Left ventricle myocardium superior (tissue), 1 donor: ENCODE data around the gene DENND6A. TPM values are rescaled to one million over a fixed set of nuclear protein-coding genes. Genes with fewer than 3 reads are reported as not detected.

Experiments
- ATAC-seq: fragments of 200-7000 bp; cut with Tn5 transposase; one replicate; pipeline ENCODE4 v1.9.1; 2020; ENCODE audit warnings: mild to moderate bottlenecking, moderate library complexity
- DNase-seq: peaks from one replicate; pipeline ENCODE4 v3.0.0-alpha.2; 2020
- intact Hi-C: fragments of 100-400 bp; cut with micrococcal nuclease; formaldehyde crosslinking; loops from one replicate; pipeline ENCODE4 v1.11.0; 2022
- total RNA-seq: library from RNA; stranded (reverse); fragmentation: NEBNext Ultra II Directional; extraction: Animal tissue kit (Norgen Biotek cat#: 25700); gene quantifications from one replicate; pipeline ENCODE4 v1.2.1, GENCODE V29; 2021
- donor health status: DM: no; HTN: yes; CAD: no; lungs with severe emphysema.

DENND6A gene
- total RNA-seq, 1 donor from 2014 or later, result 18.5 TPM

DNA sequence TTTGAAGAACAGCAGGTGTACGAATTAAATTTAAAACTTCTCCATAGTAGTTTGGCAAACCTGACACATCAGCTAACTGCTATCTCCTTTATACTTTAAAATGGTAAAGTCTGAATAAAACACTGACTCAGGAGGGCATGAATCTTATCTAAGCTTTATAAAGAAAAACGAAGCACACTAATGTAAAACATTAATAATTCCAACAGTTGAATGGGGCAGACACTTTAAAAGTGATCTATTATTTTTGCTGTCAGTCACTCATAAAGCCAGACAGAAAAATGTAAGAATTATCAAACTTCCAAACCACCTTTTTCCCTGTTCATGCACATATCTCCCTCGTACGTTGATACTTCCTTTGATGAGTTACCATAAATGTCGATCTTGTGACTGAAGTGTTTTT, 98.3 kb downstream of the DENND6A start:
- intact Hi-C loops, result no loop called here
- no peak for ATAC-seq
- no peak for DNase-seq

DNA sequence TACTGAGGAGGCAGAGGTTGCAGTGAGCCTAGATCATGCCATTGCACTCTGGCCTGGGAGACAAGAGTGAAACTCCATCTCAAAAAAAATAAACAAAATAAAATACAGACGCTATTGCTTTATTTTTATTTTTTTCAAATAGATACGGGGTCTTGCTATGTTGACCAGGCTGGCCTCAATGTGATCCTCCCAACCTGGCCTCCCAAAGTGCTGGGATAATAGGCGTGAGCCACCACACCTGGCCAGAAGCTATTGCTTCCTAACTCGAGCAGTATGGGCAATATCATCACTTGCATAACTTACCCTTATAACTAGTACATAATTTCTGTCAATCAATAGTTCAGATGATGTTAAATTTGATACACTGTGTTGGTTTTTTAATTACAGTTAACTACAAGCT, 98.7 kb downstream of the DENND6A start:
- ATAC-seq (no peak), DNase-seq (no peak)
- intact Hi-C loops, result no loop called here

DNA sequence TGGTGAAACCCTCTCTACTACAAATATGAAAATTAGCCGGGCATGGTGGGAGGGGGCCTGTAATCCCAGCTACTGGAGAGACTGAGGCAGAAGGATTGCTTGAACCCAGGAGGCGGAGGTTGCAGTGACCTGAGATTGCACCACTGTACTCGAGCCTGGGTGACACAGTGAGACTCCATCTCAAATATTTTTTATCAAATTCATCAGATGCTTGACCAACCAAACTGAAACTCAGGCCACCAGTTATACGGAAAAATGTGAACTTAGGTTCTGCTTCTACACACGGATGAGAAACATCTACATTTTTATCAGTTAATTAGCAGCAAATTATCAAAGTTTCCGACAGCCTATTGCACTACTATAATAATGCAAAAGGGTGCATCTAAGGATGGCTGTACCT, 100.6 kb downstream of the DENND6A start:
- ATAC-seq (no peak), DNase-seq (no peak)
- intact Hi-C loops, result no loop called here

DNA sequence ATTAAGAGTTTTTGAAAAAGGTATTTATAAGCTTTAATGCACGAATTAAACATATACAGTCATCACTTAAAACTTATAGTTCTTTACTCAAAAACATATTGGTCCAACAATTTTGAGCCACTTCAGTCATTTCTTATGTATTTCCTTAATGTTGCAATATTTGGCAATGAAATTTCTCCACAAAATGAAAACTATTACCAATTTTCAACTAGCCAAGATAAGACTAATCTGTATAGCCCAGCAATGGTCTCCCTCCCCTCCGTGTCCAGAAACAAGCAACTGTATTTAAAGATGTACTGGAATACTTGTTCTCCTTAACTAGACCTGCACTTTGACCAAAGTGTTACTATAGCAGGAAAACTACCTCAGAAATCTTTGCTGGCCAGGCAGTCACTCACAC, 105.0 kb downstream of the DENND6A start:
- no peak for ATAC-seq
- no peak for DNase-seq
- intact Hi-C loops, result no loop called here

DNA sequence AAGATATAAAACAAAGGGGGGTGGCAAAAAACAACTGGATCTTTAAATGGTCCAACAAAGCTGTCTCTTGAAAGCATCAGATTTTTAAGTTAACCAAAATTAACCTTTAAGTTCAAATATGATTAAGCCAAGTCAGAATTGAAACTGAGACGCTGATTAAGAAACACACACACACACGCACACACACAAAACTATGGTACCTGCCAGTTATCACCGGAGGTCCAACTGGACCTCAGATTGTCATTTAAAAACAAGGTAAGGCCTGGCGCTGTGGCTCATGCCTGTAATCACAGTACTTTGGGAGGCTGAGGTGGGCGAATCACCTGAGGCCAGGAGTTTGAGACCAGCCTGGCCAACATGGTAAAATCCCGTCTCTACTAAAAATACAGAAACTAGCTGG, 106.1 kb downstream of the DENND6A start:
- intact Hi-C loops, result no loop called here
- no peak for ATAC-seq
- DNase-seq, result no peak

DNA sequence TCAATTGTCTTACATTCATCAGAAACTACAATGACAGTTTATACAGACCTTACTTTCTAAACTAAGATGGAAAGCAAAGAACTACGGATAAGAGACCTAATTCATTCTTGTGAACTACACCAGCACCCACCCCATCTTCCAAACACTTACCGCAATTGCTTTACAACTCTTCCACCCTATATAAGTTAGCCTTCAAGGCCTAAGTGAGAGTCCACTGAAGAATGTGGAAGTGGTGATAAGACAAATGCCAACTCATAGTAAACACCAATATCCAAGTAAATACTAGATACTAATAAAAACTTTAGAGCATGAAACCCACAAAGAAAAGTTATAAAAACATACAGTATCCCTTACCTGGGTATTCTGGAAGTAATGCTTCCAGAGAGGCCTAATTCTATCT, 109.3 kb downstream of the DENND6A start:
- intact Hi-C loops, result no loop called here
- ATAC-seq (no peak), DNase-seq (no peak)

DNA sequence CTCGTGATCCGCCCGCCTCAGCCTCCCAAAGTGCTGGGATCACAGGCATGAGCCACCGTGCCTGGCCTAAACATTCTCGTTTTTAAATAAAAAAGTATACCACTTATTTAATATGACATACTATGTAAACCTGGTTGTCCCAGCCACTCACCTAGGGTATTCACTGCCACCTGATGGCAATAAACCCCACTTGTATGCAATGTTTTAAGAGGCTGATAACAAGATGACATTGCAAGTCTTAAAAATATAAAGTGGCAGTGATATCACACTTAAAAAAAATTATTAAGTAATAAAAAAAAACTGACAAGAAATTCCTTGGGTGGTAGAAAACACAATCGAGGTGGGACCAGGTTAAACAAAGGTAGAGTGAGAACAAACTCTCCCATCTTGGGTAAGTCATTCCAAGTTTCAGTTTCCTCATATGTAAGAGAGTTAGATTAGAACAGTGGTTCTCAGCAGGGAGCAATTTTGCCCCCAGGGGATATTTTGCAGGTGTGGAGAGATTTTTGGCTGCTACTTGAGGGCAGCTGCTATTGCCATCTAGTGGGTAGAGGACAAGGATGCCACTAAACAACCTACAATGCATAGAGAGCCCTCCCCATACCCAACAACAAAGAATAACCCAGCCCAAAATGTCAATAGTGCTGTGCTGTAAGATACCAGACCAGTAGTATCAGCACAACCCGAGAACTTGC, 110.3 kb downstream of the DENND6A start:
- intact Hi-C loops, result no loop called here
- no peak for DNase-seq
- peak; percentile 43 for ATAC-seq

DNA sequence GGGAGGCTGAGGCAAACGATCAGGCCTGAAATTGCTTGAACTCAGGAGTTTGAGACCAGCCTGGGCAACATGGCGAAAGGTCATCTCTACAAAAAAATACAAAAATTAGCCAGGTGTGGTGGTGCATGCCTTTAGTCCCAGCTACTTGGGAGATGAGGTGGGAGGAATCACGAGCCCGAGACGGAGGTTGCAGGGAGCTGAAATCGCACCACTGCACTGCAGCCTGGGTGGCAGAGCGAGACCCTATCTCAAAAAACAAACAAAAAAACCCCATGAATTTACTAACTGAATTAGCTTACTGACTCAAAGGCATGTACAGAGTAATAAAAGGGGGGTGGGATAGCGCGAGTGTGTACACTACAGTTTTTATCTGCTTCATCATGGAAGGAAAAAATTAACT, 115.1 kb downstream of the DENND6A start:
- intact Hi-C loops, result no loop called here
- DNase-seq (no peak), ATAC-seq (no peak)

DNA sequence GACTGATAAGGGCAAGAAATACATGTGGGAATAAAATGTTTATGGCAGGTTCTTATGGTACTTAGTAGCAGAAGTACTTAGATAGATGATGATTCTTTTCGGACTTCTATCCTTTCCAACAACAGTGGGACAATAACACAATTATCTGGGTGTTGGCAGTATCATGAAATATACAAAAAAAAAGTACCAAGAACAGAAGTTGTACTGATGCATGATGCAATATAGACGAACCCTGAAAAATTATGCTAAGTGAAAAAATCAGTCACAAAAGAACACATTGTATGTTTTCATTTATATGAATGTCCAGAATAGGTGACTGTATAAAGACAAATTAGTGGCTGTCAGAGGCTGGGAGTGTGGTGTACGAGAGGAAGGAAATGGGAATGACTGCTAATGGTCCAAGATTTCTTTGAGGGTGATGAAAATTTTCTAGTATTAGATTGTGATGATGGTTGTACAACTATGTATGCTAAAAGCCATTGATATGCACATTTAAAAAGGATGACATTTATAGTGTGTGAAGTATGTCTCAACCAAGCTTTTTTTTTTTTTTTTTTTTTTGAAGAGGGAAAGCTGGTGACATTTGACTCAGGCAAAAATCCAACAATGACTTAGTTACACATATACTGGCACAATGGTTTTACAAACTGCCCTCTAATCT, 116.8 kb downstream of the DENND6A start:
- ATAC-seq, result peak; percentile 28

More for the DNA sequence above, 116.8 kb downstream of the DENND6A start:
- intact Hi-C loops, result no loop called here
- no peak for DNase-seq

Other genes starting within 250 kb of the DENND6A start
- gene DNAH12, start 148.7 kb downstream of the DENND6A start, total RNA-seq, result 0.02 TPM
- 11.0 TPM for gene PDE12, start 136.8 kb downstream of the DENND6A start, total RNA-seq
- gene ARF4, start 95.7 kb downstream of the DENND6A start, total RNA-seq, result 61.0 TPM
- 263 TPM for gene SLMAP, start 63.2 kb upstream of the DENND6A start, total RNA-seq